Fibroblast of skin of scalp (primary cell): Measurements from ENCODE around the gene PACRG.

Source experiments
- DNase-seq: peaks from one replicate; pipeline ENCODE4 v3.0.0-alpha.2; 2013

Gene PACRG

GRCh38 chr6:163180874-163181541, 453.2 kb downstream of the PACRG start:
- DNase-seq, result peak; percentile 71

- no peak for DNase-seq
These were observed 453.9 kb downstream of the PACRG start for GRCh38 chr6:163181666-163182180.

- DNase-seq, result no peak
These were observed 454.9 kb downstream of the PACRG start for GRCh38 chr6:163182696-163183095.

GRCh38 chr6:163183806-163184205, 456.0 kb downstream of the PACRG start:
- DNase-seq, result peak; percentile 22

GRCh38 chr6:163185744-163186143, 458.0 kb downstream of the PACRG start:
- DNase-seq, result no peak

GRCh38 chr6:163186527-163186926, 458.8 kb downstream of the PACRG start:
- DNase-seq, result no peak

- DNase-seq, result no peak
These were observed 459.4 kb downstream of the PACRG start for GRCh38 chr6:163187201-163187600.

GRCh38 chr6:163187606-163188005, 459.8 kb downstream of the PACRG start:
- DNase-seq, result no peak

- DNase-seq, result no peak
These were observed 461.0 kb downstream of the PACRG start for GRCh38 chr6:163188746-163189145.

- DNase-seq, result no peak
These were observed 461.8 kb downstream of the PACRG start for GRCh38 chr6:163189609-163190008.

- DNase-seq, result no peak
These were observed 463.0 kb downstream of the PACRG start for GRCh38 chr6:163190786-163191185.

GRCh38 chr6:163191704-163192537, 464.1 kb downstream of the PACRG start:
- DNase-seq, result no peak

- DNase-seq, result no peak
These were observed 464.8 kb downstream of the PACRG start for GRCh38 chr6:163192591-163192990.

GRCh38 chr6:163193326-163193725, 465.6 kb downstream of the PACRG start:
- DNase-seq, result no peak

- DNase-seq, result no peak
These were observed 468.2 kb downstream of the PACRG start for GRCh38 chr6:163195721-163196691.

GRCh38 chr6:163197839-163198238, 470.1 kb downstream of the PACRG start:
- DNase-seq, result no peak

GRCh38 chr6:163198396-163198795, 470.6 kb downstream of the PACRG start:
- no peak for DNase-seq

GRCh38 chr6:163199371-163199770, 471.6 kb downstream of the PACRG start:
- DNase-seq, result no peak

GRCh38 chr6:163200289-163200688, 472.5 kb downstream of the PACRG start:
- DNase-seq, result no peak

GRCh38 chr6:163200694-163201093, 472.9 kb downstream of the PACRG start:
- no peak for DNase-seq

GRCh38 chr6:163201855-163202254, 474.1 kb downstream of the PACRG start:
- DNase-seq, result no peak

GRCh38 chr6:163206196-163206595, 478.4 kb downstream of the PACRG start:
- DNase-seq, result no peak
